ENCODE measurements around the gene CDH5.

GRCh38 chr16:66444049-66444481, 77.6 kb downstream of the CDH5 start:
- TF ChIP-seq EZH2 (IDR thresholded peaks at IDR 0.05) (no peak), POLR2AphosphoS5 (IDR thresholded peaks at IDR 0.05; ENCODE audit: borderline replicate concordance, low read depth, low read length) (no peak)
